Neural progenitor cell (in vitro differentiated cells): ENCODE results near the gene CBR3. TPM values are rescaled to one million over a fixed set of nuclear protein-coding genes. Genes with fewer than 3 reads are reported as not detected.

ENCODE experiments used
- DNase-seq: peaks from one replicate; pipeline ENCODE4 v3.0.0-alpha.2; 2016; ENCODE audit warnings: low spot score
- H2AFZ ChIP-seq: fragments of 200-600 bp; sonication (generic); replicated peaks from 2 replicates; pipeline ENCODE4 v1.6.1; 2016; ENCODE audit warnings: antibody characterized with exemption
- H3F3A ChIP-seq: fragments of 200-600 bp; sonication (generic); 2 replicates; pipeline ENCODE4 v1.6.1; 2016; ENCODE audit warnings: antibody characterized with exemption, low read depth
- H3K27ac ChIP-seq: fragments of 200-600 bp; sonication (generic); 2 replicates; pipeline ENCODE4 v1.5.1; 2016; ENCODE audit warnings: mild to moderate bottlenecking
- H3K27me3 ChIP-seq: fragments of 200-600 bp; sonication (generic); 2 replicates; pipeline ENCODE4 v1.6.1; 2016; ENCODE audit warnings: mild to moderate bottlenecking, moderate library complexity
- H3K36me3 ChIP-seq: fragments of 200-600 bp; sonication (generic); 2 replicates; pipeline ENCODE4 v1.5.1; 2016
- H3K4me1 ChIP-seq: fragments of 200-600 bp; sonication (generic); 2 replicates; pipeline ENCODE4 v1.6.1; 2016; ENCODE audit warnings: mixed run types
- H3K4me2 ChIP-seq: fragments of 200-600 bp; sonication (generic); 2 replicates; pipeline ENCODE4 v1.6.1; 2016
- H3K4me3 ChIP-seq: fragments of 200-600 bp; sonication (generic); 2 replicates; pipeline ENCODE4 v1.5.1; 2016
- H3K79me2 ChIP-seq: fragments of 200-600 bp; sonication (generic); 2 replicates; pipeline ENCODE4 v1.6.1; 2016; ENCODE audit warnings: low read depth
- H3K9ac ChIP-seq: fragments of 200-600 bp; sonication (generic); 2 replicates; pipeline ENCODE4 v1.6.1; 2016
- H3K9me3 ChIP-seq: fragments of 200-600 bp; sonication (generic); 2 replicates; pipeline ENCODE4 v1.5.1; 2016; ENCODE audit warnings: low read depth
- H4K20me1 ChIP-seq: fragments of 200-600 bp; sonication (generic); 2 replicates; pipeline ENCODE4 v1.6.1; 2016; ENCODE audit warnings: low read depth
- H3K27ac Mint-ChIP-seq: 3 replicates; pipeline ENCODE4 v1.8.0; 2021; ENCODE audit warnings: mixed read lengths
- H3K27me3 Mint-ChIP-seq: 2 replicates; pipeline ENCODE4 v1.8.0; 2022; ENCODE audit warnings: low read depth, mild to moderate bottlenecking, inconsistent platforms, moderate library complexity, mixed read lengths; ENCODE audit not compliant: insufficient read depth
- H3K36me3 Mint-ChIP-seq: 3 replicates; pipeline ENCODE4 v1.8.0; 2021; ENCODE audit warnings: mixed read lengths
- H3K4me1 Mint-ChIP-seq: 3 replicates; pipeline ENCODE4 v1.8.0; 2021; ENCODE audit warnings: mixed read lengths
- H3K4me3 Mint-ChIP-seq: 3 replicates; pipeline ENCODE4 v1.8.0; 2021; ENCODE audit warnings: mild to moderate bottlenecking, moderate library complexity, mixed read lengths
- H3K9me3 Mint-ChIP-seq: 3 replicates; pipeline ENCODE4 v1.8.0; 2020; ENCODE audit warnings: mixed read lengths
- CTCF ChIP-seq: fragments of 200-600 bp; sonication (generic); IDR thresholded peaks from 2 replicates; pipeline ENCODE4 v1.5.1; 2017; ENCODE audit warnings: antibody characterized with exemption, mild to moderate bottlenecking
- EZH2 ChIP-seq: fragments of 200-600 bp; sonication (generic); IDR thresholded peaks from 2 replicates; pipeline ENCODE4 v1.6.1; 2017; ENCODE audit warnings: antibody characterized with exemption, mild to moderate bottlenecking, moderate library complexity
- EZH2phosphoT487 ChIP-seq: fragments of 200-600 bp; sonication (generic); IDR thresholded peaks from 2 replicates; pipeline ENCODE4 v1.6.1; 2017; ENCODE audit warnings: antibody characterized with exemption
- total RNA-seq: library from RNA; depleted of rRNA; stranded (reverse); fragments of >200 nt; gene quantifications from 2 replicates; pipeline ENCODE4 v1.2.3, GENCODE V29; 2015; ENCODE audit warnings: low replicate concordance

Gene CBR3
- total RNA-seq, 1 donor from 2014 or later: not detected

GRCh38 chr21:36195613-36196012, 60.7 kb downstream of the CBR3 start:
- no peaks in the 10 kb centered on the region for H3K9me3 ChIP-seq
- no peaks in the 10 kb centered on the region for H3K27me3 ChIP-seq
- H3K4me1 ChIP-seq: peaks cover 4% of the 10 kb centered on the region
- no peaks in the 10 kb centered on the region for H3K79me2 ChIP-seq
- no peak overlapping the region for H2AFZ ChIP-seq
- H3F3A ChIP-seq: no peaks in the 10 kb centered on the region
- no peak overlapping the region for H3K9ac ChIP-seq
- H3K36me3 ChIP-seq: no peaks in the 10 kb centered on the region
- H3K4me2 ChIP-seq: no peak overlapping the region
- no peak overlapping the region for H3K27ac ChIP-seq
- no peaks in the 10 kb centered on the region for H3K4me1 Mint-ChIP-seq
- H3K36me3 Mint-ChIP-seq: peaks cover 6% of the 10 kb centered on the region
- H3K27ac Mint-ChIP-seq: no peak overlapping the region
- H3K9me3 Mint-ChIP-seq: peaks cover 7% of the 10 kb centered on the region
- no peak overlapping the region for H3K4me3 ChIP-seq
- no peak overlapping the region for H3K4me3 Mint-ChIP-seq
- TF ChIP-seq EZH2: no peak
- TF ChIP-seq EZH2phosphoT487: no peak
- TF ChIP-seq CTCF: no peak
- H3K27me3 Mint-ChIP-seq: no peaks in the 10 kb centered on the region
- DNase-seq: no peak
- no peaks in the 10 kb centered on the region for H4K20me1 ChIP-seq

Other genes with a start within 250 kb of the CBR3 start
- gene SETD4, start 74.6 kb upstream of the CBR3 start, total RNA-seq: 21.6 and 31.6 TPM in 2 replicates
- gene CBR1, start 65.1 kb upstream of the CBR3 start, total RNA-seq: 24.9 and 38.9 TPM in 2 replicates
- 9.9 and 10.7 TPM in 2 replicates for gene DOP1B, start 21.7 kb downstream of the CBR3 start, total RNA-seq
- 43.6 and 68.7 TPM in 2 replicates for gene MORC3, start 185.1 kb downstream of the CBR3 start, total RNA-seq